Activated naive CD4-positive, alpha-beta T cell treated with Interleukin-2 at 50 U/mL for 16 hours (primary cell): ENCODE data around the gene ADSS2.
"Not testable (repeated sequence)": the region's sequence is repeated elsewhere in the genome, so short reads cannot be mapped to it uniquely, and the experiment has no call there.

Source experiments
- DNase-seq: peaks from one replicate; pipeline ENCODE4 v3.0.0-alpha.2; 2020

Gene ADSS2

DNA sequence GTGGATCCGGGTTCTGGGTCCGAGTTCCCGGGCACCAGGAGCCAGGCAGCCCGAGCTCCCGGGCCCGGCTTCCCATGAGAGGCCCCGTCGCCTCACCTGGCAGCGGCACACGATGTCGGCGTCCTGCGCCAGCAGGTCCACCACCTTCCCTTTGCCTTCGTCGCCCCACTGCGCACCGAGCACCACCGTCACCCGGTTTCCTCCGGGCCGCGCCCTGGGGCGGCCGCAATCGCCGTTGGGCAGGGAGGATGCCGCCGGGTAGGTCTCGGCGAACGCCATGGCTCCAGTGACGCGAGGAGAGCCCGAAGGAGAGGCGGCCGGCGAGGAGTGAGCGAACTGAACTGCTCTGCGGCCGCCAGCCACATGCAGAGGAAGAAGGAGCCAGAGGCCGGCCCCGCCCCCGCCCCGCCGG, at the start of gene ADSS2:
ADSS2 (minus strand) TSS at position 371 of the 412 bp plus-strand sequence; CDS start at position 279, 92 bp downstream.
- DNase-seq: no peak

DNA sequence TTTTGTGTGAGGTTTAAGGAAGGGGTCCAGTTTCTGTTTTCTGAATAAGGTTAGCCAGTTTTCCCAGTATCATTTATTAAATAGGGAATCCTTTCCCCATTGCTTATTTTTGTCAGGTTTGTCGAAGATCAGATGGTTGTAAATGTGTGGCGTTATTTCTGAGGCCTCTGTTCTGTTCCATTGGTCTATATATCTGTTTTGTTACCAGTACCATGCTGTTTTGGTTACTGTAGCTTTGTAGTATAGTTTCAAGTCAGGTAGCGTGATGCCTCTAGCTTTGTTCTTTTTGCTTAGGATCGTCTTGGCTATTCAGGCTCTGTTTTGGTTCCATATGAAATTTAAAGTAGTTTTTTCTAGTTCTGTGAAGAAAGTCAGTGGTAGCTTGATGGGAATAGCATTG, 48.8 kb upstream of the ADSS2 start:
- not testable (repeated sequence) for DNase-seq

DNA sequence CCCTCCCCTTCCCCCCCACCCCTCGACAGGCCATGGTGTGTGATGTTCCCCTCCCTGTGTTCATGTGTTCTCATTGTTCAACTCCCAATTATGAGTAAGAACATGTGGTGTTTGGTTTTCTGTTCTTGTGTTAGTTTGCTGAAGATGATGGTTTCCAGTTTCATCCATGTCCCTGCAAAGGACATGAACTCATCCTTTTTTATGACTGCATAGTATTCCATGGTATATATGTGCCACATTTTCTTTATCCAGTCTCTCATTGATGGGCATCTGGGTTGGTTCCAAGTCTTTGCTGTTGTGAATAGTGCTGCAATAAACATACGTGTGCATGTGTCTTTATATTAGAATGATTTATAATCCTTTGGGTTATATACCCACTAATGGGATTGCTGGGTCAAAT, 47.8 kb upstream of the ADSS2 start:
- DNase-seq: not testable (repeated sequence)

DNA sequence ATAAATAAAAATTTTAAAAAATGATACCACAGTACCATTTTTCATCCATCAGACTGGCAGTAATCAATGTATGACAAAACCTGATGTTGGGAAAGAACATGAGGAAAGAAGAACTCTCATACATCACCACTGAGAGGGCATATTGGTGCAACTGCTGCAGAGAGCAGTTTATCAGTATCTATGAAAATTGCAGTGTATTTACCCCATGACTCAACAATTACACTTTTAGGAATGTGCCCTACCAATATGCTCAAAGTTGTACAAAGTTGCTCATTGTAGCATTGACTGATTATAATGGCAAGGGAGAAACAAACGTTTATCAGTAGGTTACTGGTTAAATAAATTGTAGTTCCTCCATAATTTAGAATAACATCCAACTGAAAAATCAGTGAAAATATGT, 46.1 kb upstream of the ADSS2 start:
- DNase-seq: no peak

DNA sequence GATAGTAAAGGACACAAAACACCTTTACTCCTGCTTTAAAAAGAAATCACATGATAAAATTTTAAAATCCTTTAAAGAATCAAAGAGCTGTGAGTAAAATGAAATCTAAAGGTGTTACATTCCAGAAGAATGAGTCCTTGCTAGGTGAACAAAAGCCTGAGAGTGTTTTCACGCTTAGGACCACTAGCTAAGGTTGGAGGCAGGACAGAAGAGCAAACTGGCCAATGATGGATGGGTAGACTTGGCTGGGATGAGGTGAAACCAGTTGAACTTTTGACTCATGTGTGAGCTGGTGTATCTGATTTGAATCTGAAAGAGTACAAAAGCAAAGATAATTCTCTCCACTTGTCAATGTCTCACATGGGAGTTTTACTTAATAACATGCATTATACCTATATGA, 44.5 kb upstream of the ADSS2 start:
- no peak for DNase-seq

DNA sequence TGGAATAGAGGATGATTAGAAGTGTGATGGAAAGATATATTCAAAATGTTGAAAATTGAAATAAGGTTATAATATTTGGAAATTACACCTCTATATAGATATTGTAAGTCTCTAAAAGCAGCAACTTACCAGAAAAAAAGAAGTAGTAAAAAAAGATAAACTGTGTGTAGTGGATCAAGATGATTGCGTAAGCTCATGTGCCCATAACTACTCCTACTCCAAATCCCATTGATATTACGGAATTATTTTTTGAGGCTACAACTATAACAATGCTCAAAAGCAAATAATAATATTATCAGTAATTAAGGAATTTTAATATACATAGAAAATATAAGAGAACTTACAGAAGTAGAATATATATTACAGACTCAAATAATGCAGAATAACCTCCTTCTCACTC, 42.9 kb upstream of the ADSS2 start:
- no peak for DNase-seq

DNA sequence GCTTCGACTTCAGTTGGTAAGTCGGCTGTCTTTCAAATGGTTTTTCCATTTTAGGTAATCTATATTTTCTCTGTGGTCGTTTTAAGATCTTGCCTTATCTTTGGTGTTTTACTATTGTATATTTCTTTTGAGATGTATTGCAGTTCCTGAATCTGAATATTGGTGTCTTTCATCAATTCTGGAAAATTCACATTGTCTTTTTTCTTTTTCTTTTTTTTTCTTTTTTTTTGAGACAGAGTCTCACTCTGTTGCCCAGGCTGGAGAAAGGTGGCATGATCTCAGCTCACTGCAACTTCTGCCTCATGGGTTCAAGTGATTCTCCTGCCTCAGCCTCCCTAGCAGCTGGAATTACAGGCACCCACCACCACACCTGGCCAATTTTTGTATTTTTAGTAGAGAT, 33.3 kb upstream of the ADSS2 start:
- DNase-seq: not testable (repeated sequence)

DNA sequence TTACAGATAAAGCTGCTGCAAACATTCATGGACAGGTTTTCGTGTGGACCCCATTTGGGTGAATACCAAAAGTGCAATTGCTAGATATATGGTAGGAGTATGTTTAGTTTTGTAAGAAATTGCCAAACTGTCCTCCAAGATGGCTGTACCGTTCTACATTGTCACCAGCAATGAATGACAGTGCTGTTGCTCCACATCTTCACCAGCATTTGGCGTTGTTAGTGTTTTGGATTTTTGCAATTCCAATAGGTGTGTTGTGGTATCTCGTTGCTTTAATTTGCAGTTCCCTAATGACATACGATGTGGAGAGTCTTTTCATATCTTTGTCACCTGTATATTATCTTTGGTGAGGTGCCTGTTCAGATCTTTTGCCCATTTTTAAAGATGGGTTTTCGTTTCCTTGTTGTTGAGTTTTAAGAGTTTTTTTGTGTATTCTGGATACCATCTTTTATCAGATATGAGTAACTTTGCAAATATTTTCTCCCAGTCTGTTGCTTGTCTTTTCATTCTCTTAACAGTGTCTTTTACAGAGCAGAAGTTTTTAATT, 21.4 kb upstream of the ADSS2 start:
- DNase-seq: no peak

DNA sequence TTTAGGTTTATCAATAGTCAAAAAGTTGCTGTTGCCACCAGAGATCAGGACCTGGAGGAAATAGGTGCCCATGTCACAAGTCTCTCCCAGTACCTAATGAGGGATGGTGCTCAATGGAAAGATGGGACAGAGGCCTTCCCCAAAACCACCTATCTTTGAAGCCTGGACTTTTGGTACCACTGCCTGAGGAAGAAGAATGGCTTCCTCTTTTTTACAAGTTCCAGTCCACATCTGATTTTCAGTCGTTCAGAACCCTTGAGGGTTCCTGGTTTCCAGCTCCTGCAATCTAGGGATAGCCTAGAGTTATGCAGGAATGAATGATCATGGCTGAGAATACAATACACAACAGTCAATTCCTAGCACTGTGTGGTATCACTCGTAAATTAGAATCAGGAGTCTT, 15.0 kb upstream of the ADSS2 start:
- DNase-seq: no peak

DNA sequence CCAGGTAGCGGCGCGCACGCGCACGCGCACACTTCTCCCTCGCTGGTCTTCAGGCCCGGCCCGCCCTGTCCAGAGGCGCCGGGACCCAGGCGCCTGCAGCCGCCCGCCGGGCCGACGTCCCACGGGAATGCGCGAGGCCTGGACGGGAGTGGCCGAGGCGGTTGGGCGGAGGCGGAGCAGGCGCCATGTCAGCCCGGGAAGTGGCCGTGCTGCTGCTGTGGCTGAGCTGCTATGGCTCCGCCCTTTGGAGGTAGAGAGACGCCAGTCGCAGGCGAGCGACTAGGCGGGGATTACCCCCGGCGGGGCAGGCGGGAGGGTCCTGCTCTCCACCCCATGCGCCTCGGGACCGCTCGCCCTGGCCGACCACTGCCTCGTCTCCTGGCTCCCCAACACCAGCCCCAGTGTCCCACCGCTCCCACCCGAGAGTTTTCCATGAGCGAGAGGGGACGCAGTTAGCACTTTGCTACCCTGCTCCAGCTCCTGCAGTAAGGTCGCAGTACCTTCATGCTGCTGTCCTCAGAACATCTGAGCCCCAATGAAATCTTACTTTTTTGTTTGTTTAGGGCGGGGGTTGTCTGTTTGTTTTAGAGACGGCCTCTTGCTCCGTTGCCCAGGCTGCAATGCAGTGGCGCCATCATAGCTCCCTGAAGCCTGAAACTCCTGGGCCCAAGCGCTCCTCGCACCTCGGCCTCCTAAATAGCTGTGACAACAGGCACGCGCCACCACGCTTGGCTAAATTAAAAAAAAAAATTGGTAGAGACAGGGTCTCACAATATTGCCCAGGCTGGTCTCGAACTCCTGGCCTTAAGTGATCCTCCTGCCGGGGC, 9.7 kb upstream of the ADSS2 start, which contains the start of gene CATSPERE:
CATSPERE (plus strand) TSS at position 29 of the 827 bp plus-strand sequence; CDS start at position 186, 157 bp downstream.
- peak; percentile 78 for DNase-seq

DNA sequence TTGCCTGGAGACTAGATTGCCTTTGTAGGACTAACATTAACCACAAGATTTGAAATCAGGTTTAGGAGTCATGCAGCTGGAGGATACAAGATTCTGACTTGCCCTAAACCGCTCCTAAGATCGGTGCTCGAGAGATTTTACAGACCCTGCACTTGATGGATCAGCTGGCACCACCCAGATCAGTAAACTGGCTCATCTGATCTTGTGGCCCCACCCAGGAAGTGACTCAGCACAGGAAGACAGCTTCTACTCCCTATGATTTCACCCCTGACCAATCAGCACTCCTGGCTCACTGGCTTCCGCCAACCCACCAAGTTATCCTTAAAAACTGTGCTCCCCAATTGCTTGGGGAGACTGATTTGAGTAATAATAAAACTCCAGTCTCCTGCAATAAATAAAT, 8.5 kb upstream of the ADSS2 start:
- peak; percentile 26 for DNase-seq

DNA sequence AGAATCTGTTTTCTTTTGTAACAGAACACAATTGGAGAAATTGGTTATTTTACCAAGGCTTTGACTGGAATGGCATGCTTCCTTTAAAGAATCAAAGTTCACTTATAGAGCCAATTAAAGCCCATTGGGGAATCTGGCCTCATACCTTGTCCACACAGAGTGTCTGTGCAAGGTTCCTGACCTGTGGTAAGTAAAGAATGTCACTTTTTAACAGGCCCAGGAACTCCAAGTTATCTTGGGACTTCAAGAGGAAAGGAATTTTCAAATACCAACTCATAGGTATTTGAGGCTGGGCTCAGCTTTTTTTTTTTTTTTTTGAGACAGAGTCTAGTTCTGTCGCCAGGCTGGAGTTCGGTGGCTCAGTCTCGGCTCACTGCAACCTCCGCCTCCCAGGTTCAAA, 7.1 kb upstream of the ADSS2 start:
- no peak for DNase-seq

DNA sequence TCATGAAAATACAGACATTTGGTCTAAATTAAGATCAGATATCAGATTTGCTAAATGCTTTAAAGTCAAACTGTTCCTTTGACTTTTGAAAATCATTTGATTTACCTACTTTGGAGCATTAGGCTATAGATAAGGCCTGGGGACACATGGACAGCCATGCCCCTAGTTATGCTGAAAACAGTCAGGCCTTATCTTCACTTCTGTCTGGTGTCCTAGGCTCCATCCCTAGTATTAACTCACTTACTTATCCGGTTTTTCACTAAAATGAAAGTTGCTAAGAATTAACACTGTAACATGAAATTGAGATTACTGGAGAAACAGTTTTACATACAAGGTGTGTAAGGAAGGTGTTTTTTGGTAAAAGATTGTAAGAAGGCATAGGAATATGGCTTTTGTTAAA, 4.9 kb upstream of the ADSS2 start:
- no peak for DNase-seq

DNA sequence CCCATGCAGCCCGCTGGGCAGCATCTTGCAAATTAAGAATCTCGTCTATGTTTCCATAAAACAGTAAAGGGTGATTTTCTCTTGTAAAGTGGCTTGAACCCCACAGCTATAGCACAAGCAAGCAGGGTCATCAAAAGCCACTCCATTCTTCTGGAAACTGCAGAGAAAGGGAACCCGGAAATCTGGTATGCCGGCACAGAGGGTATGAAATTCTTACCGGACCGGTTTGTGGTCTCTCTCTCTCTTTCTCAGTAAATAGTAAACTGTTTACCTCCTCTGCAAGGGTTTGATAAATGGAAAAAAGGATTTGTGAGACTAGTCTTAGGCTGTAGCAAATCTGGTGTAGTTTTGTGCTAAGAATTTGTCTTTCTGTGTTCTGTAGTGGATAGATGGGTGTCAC, 2.7 kb upstream of the ADSS2 start:
- DNase-seq: no peak

DNA sequence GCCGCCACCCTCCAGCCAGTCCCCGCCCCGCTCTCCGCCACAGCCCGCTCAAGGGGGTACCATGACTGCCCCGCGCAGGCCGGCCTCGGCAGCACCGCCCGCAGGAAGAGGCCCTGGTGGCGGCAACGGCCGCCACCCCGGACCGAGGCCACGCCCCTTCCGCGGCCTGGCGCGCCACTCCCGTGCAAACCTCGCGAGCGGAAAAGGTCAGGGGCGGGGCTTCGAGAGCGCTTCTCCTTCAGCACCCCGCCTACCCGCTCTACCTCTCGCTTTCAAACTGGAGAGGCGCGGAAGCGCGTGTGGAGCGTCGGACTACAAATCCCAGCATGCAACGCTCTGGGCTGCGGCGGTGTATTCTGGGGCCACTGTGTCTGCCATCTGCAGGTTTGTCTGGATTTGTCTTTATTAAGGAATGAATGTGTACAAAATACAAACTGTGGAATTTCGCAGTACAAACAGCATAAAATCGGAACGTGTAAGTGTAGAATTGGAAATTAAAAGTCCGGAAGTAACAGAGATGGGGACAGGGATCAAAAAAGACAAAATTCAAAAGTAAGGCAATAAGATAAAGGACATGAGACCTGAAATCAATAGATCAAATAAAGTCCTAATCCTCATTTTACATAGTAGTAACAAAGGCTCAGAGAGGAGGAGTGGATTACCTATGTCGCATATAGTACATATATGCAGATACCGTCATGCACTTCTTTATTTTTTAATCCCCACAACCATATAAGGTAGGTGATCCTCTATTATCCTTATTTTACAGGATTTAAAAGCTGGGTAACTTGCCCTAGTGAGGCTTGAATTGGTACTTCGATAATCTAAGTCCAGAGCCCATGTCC, 464 bp upstream of the ADSS2 start:
- peak; percentile 99 for DNase-seq

DNA sequence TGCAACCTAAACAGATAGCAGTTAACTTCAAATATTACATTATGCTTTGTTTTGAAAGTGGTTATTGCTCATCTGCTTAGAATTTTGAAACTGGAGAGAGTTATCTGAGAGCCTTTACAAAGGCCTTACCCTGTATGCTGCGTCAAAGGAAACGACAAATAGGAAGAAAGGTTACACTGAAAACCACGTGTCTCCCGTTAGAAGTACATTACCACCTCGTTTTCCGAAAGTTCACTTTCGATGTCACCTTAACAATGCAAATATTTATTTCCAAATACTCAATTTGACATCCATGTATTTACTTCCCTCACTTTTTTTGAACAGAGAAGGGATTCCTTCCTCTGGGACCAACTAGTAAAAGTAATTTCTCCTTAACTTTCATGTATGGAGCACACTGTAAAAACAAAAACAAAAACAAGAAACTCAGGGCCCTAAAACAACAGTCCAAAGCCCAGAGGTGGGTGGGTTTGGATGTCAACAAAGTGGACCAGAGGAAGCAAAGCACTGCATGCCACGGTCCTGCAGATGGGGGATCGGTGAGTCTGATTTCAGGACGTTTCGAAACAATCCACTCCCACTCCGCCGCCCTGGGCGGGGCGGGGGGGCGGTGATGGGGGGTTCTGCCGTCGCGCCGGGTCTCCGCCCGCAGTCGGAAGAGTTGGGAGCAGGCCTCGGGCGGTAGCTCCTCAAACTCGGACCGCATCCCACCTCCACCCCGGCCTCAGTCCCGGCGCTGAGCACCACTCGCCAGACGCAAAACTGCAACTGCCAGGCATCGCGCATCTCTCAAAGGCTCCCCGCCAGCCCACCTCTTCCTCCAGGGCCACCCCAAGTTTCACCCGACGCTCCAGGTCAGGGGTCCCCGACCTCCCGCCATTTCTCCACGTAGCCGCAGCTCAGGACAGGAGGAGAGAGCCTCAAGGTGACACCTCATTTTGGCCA, 841 bp downstream of the ADSS2 start:
- peak; percentile 69 for DNase-seq

DNA sequence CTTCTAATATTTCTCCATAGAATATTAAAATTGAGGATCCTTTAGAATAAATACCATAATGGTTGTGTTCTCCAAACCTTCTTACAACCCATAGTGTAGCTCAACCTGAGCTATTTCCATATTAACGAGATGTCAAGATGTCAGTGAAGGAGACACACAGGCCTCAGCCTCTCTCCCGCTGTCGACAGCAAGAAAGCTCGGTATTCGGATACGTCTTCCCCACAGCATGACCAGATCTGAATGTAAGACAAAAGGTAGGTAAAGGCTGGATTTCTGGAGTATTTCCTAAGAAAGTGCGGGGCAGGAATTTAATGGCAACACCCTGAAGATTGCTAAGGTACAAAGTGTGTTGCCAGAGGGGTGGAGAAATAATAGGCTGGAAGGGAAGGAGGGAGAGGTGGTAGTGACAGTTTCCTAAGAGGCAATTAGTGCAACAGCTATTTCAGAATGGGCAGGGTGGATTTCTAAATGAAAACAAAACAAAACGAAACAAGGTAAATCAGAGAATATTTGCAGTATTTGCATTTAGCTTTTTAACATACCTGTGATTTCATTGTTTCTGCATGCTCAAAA, 1.7 kb downstream of the ADSS2 start:
- DNase-seq: no peak

DNA sequence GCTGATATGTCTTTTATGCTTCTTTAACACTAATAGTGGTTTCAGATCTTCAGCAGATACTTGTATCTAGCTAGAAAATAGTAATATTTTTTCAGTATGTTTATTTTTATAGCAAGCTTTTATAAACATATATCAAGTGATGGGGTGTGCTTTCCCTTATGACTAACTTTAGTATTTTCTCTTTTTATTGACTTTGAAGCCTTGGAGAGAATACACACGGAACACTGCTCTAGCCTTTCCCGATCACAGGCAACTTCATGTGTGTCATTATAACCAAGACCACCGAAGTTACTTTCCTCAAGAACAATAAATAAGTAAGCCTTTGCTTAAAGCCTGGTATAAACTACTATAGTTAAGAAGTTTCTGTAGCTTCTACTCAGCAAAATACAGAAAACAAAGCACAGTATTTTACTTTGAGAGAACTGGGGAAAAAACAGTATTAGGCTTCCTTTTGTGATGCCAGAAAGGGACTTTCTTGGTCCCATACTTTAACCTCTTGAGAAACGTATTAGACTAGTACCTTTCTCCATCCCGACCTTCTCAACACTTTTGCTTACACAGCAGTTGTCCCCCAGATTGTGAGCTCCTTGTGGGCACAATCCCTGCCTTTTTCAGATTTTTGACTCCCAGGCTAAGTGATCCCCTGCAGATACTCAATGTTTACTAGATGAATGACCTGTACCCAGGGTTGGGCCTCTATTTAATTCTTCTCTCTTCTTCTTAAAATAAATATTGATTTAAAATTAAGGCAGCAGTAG, 3.3 kb downstream of the ADSS2 start:
- DNase-seq: no peak

DNA sequence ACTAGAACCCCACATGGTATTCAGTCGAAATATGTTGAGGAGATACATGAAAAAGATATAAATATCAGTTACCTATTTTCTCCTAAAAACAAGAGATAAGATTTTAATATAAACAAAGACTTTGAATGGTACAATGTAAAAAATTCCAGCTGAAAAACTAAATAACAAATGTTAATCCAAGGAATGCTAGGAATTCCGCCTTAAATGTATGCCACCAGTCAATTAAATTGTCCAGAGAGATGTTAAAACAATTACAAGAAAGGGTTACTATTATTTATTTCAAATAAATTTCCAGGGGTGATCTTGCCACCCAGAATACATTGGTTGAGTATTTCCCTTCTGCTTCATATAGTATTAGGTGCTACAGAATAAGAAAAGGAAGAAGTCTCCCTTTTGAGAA, 4.2 kb downstream of the ADSS2 start:
- DNase-seq: no peak

DNA sequence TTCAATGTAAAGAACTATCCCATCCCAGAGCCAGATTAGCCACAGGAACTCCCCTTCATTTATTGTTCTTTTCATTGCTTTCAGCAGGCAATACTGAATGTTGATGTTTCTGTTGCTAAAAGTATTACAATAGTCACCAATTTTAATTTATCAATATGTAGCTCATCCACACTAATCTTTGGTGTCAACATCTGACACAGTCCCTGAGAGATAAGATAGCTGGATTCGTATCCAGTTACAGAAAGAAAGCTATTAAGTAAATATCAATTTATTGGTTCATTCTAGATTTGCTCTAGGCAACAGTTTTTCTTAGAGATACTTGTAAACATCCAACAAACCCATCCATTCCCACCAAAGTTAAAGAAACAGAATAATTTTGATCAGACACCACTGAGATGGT, 4.7 kb downstream of the ADSS2 start:
- no peak for DNase-seq
